ENCODE data around the gene SRRM5. TPM values are rescaled to one million over a fixed set of nuclear protein-coding genes. Genes with fewer than 3 reads are reported as not detected.
"Not testable (repeated sequence)": the region's sequence is repeated elsewhere in the genome, so short reads cannot be mapped to it uniquely, and the experiment has no call there.

The SRRM5 gene
- total and polyA plus RNA-seq, 2 of the 4 experiments (the other 2 are of a cell fraction) = 0.10 TPM; not detected in 1

DNA sequence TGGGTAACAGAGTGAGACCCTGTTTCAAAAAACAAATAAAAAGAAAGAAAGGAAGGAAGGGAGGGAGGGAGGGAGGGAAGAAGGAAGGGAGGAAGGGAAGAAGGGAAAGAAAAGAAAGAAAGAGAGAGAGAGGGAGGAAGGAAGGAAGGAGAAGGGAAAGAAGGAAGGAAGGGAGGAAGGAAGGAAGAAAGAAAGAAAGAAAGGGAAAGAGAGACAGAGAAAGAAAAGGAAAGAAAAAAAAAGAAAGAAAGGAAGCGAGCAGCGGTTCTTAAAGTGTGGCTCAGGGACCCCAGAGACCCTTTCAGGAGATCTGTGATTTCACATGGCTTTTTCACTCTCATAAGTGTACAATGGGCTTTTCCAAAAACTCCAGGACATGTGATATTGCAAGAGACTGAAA lies 37.6 kb downstream of the SRRM5 start:
- H3K36me3 ChIP-seq (ENCODE audit: control insufficient read depth, insufficient read depth, low read length) = peaks cover 41% of the 10 kb centered on the region
- ChIA-PET CTCF (interaction anchor here (0.6 kb wide), 1 partner anchor 180 kb away, joined by 4 read pairs; no protein-coding TSS in a partner anchor), POLR2A (ENCODE audit: unreplicated experiment) (interaction anchor here (0.5 kb wide), 1 partner anchor 1131 kb away, joined by 13 read pairs; no protein-coding TSS in a partner anchor)
- H3K18ac ChIP-seq (ENCODE audit: low read depth, low read length) = no peak overlapping the region
- H3K4me2 ChIP-seq (ENCODE audit: low read depth, low read length) = no peak overlapping the region
- no peak overlapping the region for H3K56ac ChIP-seq (ENCODE audit: extremely low read depth, insufficient read depth, low read length)
- H3K27me3 ChIP-seq (ENCODE audit: control insufficient read depth, insufficient read depth, low read length) = no peaks in the 10 kb centered on the region
- no peak overlapping the region for H3K4ac ChIP-seq (ENCODE audit: low read depth, low read length)
- H4K91ac ChIP-seq (ENCODE audit: insufficient read depth, low read depth, low read length) = no peak overlapping the region
- H4K20me1 ChIP-seq (ENCODE audit: insufficient read depth, low read length) = peaks cover 6% of the 10 kb centered on the region; the same call in 1 of the 2 replicates
- dilution Hi-C loops (cut with HindIII; ENCODE audit: low sequenced_read_pairs, unreplicated experiment) = no loop called here
- H4K5ac ChIP-seq (ENCODE audit: low read depth, low read length) = no peak overlapping the region
- no peak overlapping the region for H3K23ac ChIP-seq (ENCODE audit: low read depth, low read length)
- H2AK5ac ChIP-seq (ENCODE audit: low read depth, low read length) = no peak overlapping the region
- H2BK15ac ChIP-seq (ENCODE audit: low read depth, low read length) = no peak overlapping the region
- H3K9me1 ChIP-seq (ENCODE audit: insufficient read depth, low read length) = no peaks in the 10 kb centered on the region
- H2AFZ ChIP-seq (replicated peaks; ENCODE audit: low read length, poor library complexity) = no peak overlapping the region
- no peak overlapping the region for H3K9ac ChIP-seq (ENCODE audit: low read depth, low read length)
- H2BK20ac ChIP-seq (ENCODE audit: low read depth, low read length) = no peak overlapping the region
- peaks cover 10 to 22% of the 10 kb centered on the region in 2 experiments; a peak in 3 of 4 replicates for H3K79me1 ChIP-seq (ENCODE audit: low read depth in 1 of 2, low read length in 2 of 2)
- no peak overlapping the region for H3K4me3 ChIP-seq (ENCODE audit: insufficient read depth, low read depth, low read length)
- H3K4me1 ChIP-seq (ENCODE audit: control insufficient read depth, insufficient read depth, low read length) = no peaks in the 10 kb centered on the region
- H2BK120ac ChIP-seq (ENCODE audit: low read depth, low read length) = no peak overlapping the region
- no peak for TF ChIP-seq RFX5 (IDR thresholded peaks at IDR 0.05; ENCODE audit: low read depth, low read length)
- no peak for TF ChIP-seq CEBPB (IDR thresholded peaks at IDR 0.05; ENCODE audit: low read depth, low read length)
- no peak for TF ChIP-seq MAZ (IDR thresholded peaks at IDR 0.05; ENCODE audit: borderline replicate concordance, low read depth, low read length)
- TF ChIP-seq RCOR1 (IDR thresholded peaks at IDR 0.05; ENCODE audit: insufficient replicate concordance, low read length) = no peak
- no CpG with 5 or more reads among the region's 2 CpGs for WGBS, 2 experiments (ENCODE audit: extremely low coverage in 2 of 2, insufficient read length in 1 of 2)
- no peak overlapping the region for H4K8ac ChIP-seq (ENCODE audit: low read depth in 2 of 2, low read length in 2 of 2)
- no peak for ATAC-seq (ENCODE audit: low read depth)
- H2BK5ac ChIP-seq (ENCODE audit: low read depth, low read length, poor library complexity, severe bottlenecking) = no peak overlapping the region
- intact Hi-C loops (cut with micrococcal nuclease) = no loop called here
- H2AK9ac ChIP-seq (replicated peaks; ENCODE audit: low read depth, low read length, poor library complexity) = no peak overlapping the region
- H3K9me3 ChIP-seq (ENCODE audit: control insufficient read depth, insufficient read depth, low read length) = no peaks in the 10 kb centered on the region
- no peak overlapping the region for H3K27ac ChIP-seq (ENCODE audit: insufficient read depth, low read length)
- in situ Hi-C loops (cut with MboI; ENCODE audit: low sequenced_read_pairs) = no loop called here
- no peak overlapping the region for H3K14ac ChIP-seq (replicated peaks; ENCODE audit: low read depth, low read length)
- DNase-seq = no peak
- no TSS peak for BruUV-seq (replicated peaks)

DNA sequence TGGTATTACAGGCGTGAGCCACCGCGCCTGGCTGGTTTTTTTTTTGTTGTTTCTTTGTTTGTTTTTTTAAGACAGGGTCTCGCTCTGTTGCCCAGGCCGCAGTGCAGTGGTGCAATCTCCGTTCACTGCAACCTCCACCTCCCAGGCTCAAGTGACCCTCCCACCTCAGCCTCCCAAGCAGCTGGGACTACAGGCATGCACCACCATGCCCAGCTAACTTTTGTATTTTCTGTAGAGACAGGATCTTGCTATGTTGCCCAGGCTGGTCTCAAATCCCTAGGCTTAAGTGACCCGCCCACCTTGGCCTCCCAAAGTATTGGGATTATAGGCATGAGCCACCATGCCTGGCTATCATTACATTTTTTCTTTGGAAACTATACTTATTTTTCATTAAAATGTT lies 38.4 kb downstream of the SRRM5 start:
- H3K9me1 ChIP-seq (ENCODE audit: insufficient read depth, low read length); H3K23ac ChIP-seq (ENCODE audit: low read depth, low read length); H3K27ac ChIP-seq (ENCODE audit: insufficient read depth, low read length); H3K4me3 ChIP-seq (ENCODE audit: insufficient read depth, low read depth, low read length); ATAC-seq (ENCODE audit: low read depth); CTCF ChIA-PET; H3K9ac ChIP-seq (ENCODE audit: low read depth, low read length); H3K14ac ChIP-seq (replicated peaks; ENCODE audit: low read depth, low read length); H2BK5ac ChIP-seq (ENCODE audit: low read depth, low read length, poor library complexity, severe bottlenecking); H2AK5ac ChIP-seq (ENCODE audit: low read depth, low read length); H3K56ac ChIP-seq (ENCODE audit: extremely low read depth, insufficient read depth, low read length); H3K4me1 ChIP-seq (ENCODE audit: control insufficient read depth, insufficient read depth, low read length); BruUV-seq (replicated peaks); H3K4me2 ChIP-seq (ENCODE audit: low read depth, low read length); H2BK15ac ChIP-seq (ENCODE audit: low read depth, low read length); H3K27me3 ChIP-seq (ENCODE audit: control insufficient read depth, insufficient read depth, low read length); H3K9me3 ChIP-seq (ENCODE audit: control insufficient read depth, insufficient read depth, low read length); dilution Hi-C loops (cut with HindIII; ENCODE audit: low sequenced_read_pairs, unreplicated experiment); H4K91ac ChIP-seq (ENCODE audit: insufficient read depth, low read depth, low read length); H4K8ac ChIP-seq (ENCODE audit: low read depth in 2 of 2, low read length in 2 of 2); H4K5ac ChIP-seq (ENCODE audit: low read depth, low read length); H2AK9ac ChIP-seq (replicated peaks; ENCODE audit: low read depth, low read length, poor library complexity); H4K20me1 ChIP-seq (ENCODE audit: insufficient read depth, low read length); DNase-seq; H2BK120ac ChIP-seq (ENCODE audit: low read depth, low read length); H3K4ac ChIP-seq (ENCODE audit: low read depth, low read length); H3K18ac ChIP-seq (ENCODE audit: low read depth, low read length); H2BK20ac ChIP-seq (ENCODE audit: low read depth, low read length); H2AFZ ChIP-seq (replicated peaks; ENCODE audit: low read length, poor library complexity): not testable (repeated sequence)
- WGBS, 2 experiments (ENCODE audit: extremely low coverage in 2 of 2, insufficient read length in 1 of 2) = no CpG with 5 or more reads among the region's 7 CpGs
- peaks cover 12 to 24% of the 10 kb centered on the region in 2 experiments; a peak in 3 of 4 replicates for H3K79me1 ChIP-seq (ENCODE audit: low read depth in 1 of 2, low read length in 2 of 2)
- in situ Hi-C loops (cut with MboI; ENCODE audit: low sequenced_read_pairs) (loop anchor here (5.0 kb wide), 1 partner anchor 98 kb away; no protein-coding TSS in a partner anchor), intact Hi-C loops (cut with micrococcal nuclease) (loop anchor here (5.0 kb wide), 2 partner anchors 113 to 218 kb away; no protein-coding TSS in a partner anchor)
- POLR2A ChIA-PET (ENCODE audit: unreplicated experiment) = interaction anchor here (0.5 kb wide), 1 partner anchor 1132 kb away, joined by 13 read pairs; no protein-coding TSS in a partner anchor
- H3K36me3 ChIP-seq (ENCODE audit: control insufficient read depth, insufficient read depth, low read length) = peaks cover 48% of the 10 kb centered on the region
